Pancreas (tissue), 10 donors: ENCODE results near the gene AUNIP. TPM values are rescaled to one million over a fixed set of nuclear protein-coding genes. Genes with fewer than 3 reads are reported as not detected.
A peak's percentile ranks its signal among the peaks of the same experiment; 100 is the strongest.

Experiments
- ATAC-seq, 4 donors: fragments of 200-7000 bp; cut with Tn5 transposase; one replicate each; pipeline versions ENCODE4 v1.8.0 to v1.9.1; 2020; ENCODE audit warnings: mild to moderate bottlenecking in 4 of 4, moderate library complexity in 4 of 4
- DNase-seq, 6 donors: peaks; one replicate each; pipeline ENCODE4 v3.0.0-alpha.2; 2020
- FAIRE-seq: peaks from 2 replicates; lab custom pipeline; 2012; peaks lifted over from hg19 to GRCh38; lab: Jason Lieb, UNC
- H3K27ac ChIP-seq, 4 donors: fragments of 200-600 bp; sonication (generic); 1 replicate in 3 of 4; 2 replicates in 1 of 4; pipeline versions ENCODE4 v1.5.0 to v1.8.0; 2020
- H3K27me3 ChIP-seq, 4 donors: fragments of 200-600 bp; one replicate each; pipeline ENCODE4 v1.8.0; 2021
- H3K36me3 ChIP-seq, 3 donors: fragments of 200-600 bp; sonication (generic) in 1 of 3; one replicate each; pipeline versions ENCODE4 v1.5.0 to v1.8.0; 2020 to 2021
- H3K4me1 ChIP-seq, 3 donors: fragments of 200-600 bp; one replicate each; pipeline ENCODE4 v1.8.0; 2021
- H3K4me3 ChIP-seq, 4 donors: fragments of 200-600 bp; sonication (generic) in 2 of 4; one replicate each; pipeline versions ENCODE4 v1.5.0 to v1.8.0; 2020 to 2021
- H3K9me3 ChIP-seq, 4 donors: fragments of 200-600 bp; one replicate each; pipeline ENCODE4 v1.8.0; 2021
- WGBS, 2 donors: extraction: QIAGEN DNeasy Blood & Tissue Kit; methylation state at CpG; one replicate each; pipeline ENCODE4 v1.1.7; 2013; 5-methylcytosine and 5-hydroxymethylcytosine counted together
- intact Hi-C, 3 donors: fragments of 100-400 bp; cut with DNase I; formaldehyde crosslinking; loops; one replicate each; pipeline versions ENCODE4 v1.11.1 to v1.14.2; 2022
- polyA plus RNA-seq, 2 donors: library from polyadenylated mRNA; stranded (reverse); fragments of 200-250 nt; gene quantifications; one replicate each; pipeline ENCODE4 v1.2.3, GENCODE V29; 2013
- total RNA-seq, 6 donors: library from RNA; stranded (reverse); fragmentation: NEBNext Ultra II Directional in 4 of 6; extraction: Animal tissue kit (Norgen Biotek cat#: 25700) in 4 of 6; gene quantifications; one replicate each; pipeline versions ENCODE4 v1.2.1 to v1.2.4, GENCODE V29; 2021 to 2023
- TF ChIP-seq, protein P1 (sequence below), 4 donors: fragments of 200-600 bp; sonication (generic) in 3 of 4; IDR thresholded peaks; one replicate each; pipeline versions ENCODE4 v1.5.0 to v1.8.0; 2021; ENCODE audit warnings: antibody characterized with exemption in 4 of 4
- donor health status: healthy with polysubstance abuse.
- donor health status: DM: no; HTN: no; CAD: no; lungs with moderate emphysema.
- donor health status: DM: no; HTN: no; CAD: no.
- donor health status: control.
- donor health status: control.
- donor health status: Bipolar disorder and iron deficiency.
- donor health status: DM: yes; HTN: yes; CAD: no.
- donor health status: DM: no; HTN: no; CAD: no.
- donor health status: DM: no; HTN: no; CAD: no.
- donor health status: DM: yes; HTN: yes; CAD: no.

AUNIP gene
- total and polyA plus RNA-seq, 8 donors, result 0.19 to 0.37 (median 0.29) TPM; not detected in 4

DNA sequence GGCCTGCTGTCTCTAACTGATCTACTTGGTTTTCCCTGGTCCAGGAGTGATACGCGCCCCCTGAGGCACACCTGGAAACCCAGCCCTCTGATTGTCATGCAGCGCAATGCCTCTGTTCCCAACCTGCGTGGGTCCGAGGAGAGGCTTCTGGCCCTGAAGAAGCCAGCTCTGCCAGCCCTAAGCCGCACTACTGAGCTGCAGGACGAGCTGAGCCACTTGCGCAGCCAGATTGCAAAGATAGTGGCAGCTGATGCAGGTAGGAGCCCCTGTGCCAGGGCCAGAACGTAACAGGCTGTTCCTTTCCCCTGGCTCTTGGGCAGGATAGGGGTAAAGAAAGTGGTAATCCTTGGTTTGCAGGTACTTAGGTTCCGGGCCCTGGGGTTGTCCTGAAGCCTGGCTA, 32.7 kb downstream of the AUNIP start:
- intact Hi-C loops, result no loop called here
- WGBS, 2 donors, result 93% methylated on average over 10 of the region's 10 CpGs

DNA sequence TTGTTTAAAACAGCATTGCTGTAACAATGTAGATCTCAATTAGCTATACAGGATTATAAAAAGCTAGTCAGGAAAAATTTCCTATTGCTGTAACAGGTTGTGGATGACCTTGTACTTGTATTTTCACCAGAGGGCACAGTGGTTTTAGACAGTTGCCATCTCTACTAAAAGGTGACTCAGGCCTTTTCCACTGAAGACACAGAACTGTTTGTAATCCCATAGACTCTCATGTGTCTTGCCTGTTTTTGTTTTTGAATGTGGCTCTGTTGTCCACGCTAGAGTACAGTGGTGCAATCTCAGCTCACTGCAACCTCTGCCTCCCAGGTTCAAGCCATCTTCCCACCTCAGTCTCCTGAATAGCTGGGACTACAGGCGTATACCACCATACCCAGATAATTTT, 33.7 kb downstream of the AUNIP start:
- TF ChIP-seq, protein P1, sequence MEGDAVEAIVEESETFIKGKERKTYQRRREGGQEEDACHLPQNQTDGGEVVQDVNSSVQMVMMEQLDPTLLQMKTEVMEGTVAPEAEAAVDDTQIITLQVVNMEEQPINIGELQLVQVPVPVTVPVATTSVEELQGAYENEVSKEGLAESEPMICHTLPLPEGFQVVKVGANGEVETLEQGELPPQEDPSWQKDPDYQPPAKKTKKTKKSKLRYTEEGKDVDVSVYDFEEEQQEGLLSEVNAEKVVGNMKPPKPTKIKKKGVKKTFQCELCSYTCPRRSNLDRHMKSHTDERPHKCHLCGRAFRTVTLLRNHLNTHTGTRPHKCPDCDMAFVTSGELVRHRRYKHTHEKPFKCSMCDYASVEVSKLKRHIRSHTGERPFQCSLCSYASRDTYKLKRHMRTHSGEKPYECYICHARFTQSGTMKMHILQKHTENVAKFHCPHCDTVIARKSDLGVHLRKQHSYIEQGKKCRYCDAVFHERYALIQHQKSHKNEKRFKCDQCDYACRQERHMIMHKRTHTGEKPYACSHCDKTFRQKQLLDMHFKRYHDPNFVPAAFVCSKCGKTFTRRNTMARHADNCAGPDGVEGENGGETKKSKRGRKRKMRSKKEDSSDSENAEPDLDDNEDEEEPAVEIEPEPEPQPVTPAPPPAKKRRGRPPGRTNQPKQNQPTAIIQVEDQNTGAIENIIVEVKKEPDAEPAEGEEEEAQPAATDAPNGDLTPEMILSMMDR (IDR thresholded peaks at IDR 0.05), result no peak
- Histone ChIP-seq H3K27ac (no peak overlapping the region), H3K4me3 (no peak overlapping the region), H3K9me3 (no peaks in the 10 kb centered on the region), H3K4me1 (peaks cover 11 to 17% (median 16%) of the 10 kb centered on the region in 3 donors), H3K27me3 (no peaks in the 10 kb centered on the region), H3K36me3 (peaks cover 7 to 20% (median 18%) of the 10 kb centered on the region in 3 donors)
- WGBS, 2 donors, result 92 to 98% methylated on average over 2 of the region's 2 CpGs
- ATAC-seq, result peak in 1 of 4 donors; percentile 5
- intact Hi-C loops, result no loop called here
- DNase-seq, result no peak
- FAIRE-seq, result no peak

More for the DNA sequence above, 32.7 kb downstream of the AUNIP start:
- H3K27ac ChIP-seq, result no peak overlapping the region
- TF ChIP-seq, protein P1 (IDR thresholded peaks at IDR 0.05), result no peak
- peaks cover 7 to 27% (median 20%) of the 10 kb centered on the region in 3 donors for H3K36me3 ChIP-seq
- H3K4me3 ChIP-seq, result no peak overlapping the region
- ATAC-seq, result no peak
- H3K4me1 ChIP-seq, result peaks cover 3 to 13% (median 12%) of the 10 kb centered on the region in 3 donors
- H3K9me3 ChIP-seq, result no peaks in the 10 kb centered on the region
- no peak for FAIRE-seq
- DNase-seq, result no peak
- H3K27me3 ChIP-seq, result no peaks in the 10 kb centered on the region

DNA sequence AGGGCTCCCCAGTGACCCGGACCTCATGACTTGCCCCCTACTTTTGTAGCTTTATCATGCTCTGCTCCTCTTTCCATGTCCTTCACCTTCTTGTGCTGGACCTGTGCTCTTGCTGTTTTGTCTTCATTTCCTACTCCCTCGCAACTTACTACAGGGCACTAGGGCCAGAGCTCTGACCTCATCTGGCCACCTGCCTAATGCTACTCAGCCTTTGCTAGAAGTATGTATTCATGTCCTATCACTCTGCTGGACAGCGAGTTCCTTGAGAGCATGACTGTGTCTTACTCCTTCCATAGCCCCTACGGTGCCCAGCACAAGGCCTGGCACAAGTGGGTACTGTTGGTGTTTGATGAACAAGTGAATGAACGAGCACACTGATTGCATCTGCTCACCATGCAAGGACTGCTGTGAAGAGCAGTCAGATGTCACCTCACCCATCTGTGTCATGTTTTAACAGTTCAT, 37.6 kb downstream of the AUNIP start:
- Histone ChIP-seq H3K27me3 (no peaks in the 10 kb centered on the region), H3K4me3 (peak overlapping the region in 2 of 4 donors; percentile 74 to 97), H3K9me3 (no peaks in the 10 kb centered on the region), H3K4me1 (peaks cover 16 to 19% (median 18%) of the 10 kb centered on the region in 3 donors), H3K36me3 (peaks cover 2 to 3% (median 3%) of the 10 kb centered on the region in 3 donors), H3K27ac (peak overlapping the region in 1 of 4 donors; percentile 95)
- DNase-seq (peak in 2 of 6 donors; percentile 56 to 68), FAIRE-seq (no peak), ATAC-seq (peak; percentile 5 to 22 (median 14))
- 28% methylated on average over 5 of the region's 5 CpGs for WGBS, 2 donors
- TF ChIP-seq, protein P1 (IDR thresholded peaks at IDR 0.05), result no peak
- intact Hi-C loops, result no loop called here

DNA sequence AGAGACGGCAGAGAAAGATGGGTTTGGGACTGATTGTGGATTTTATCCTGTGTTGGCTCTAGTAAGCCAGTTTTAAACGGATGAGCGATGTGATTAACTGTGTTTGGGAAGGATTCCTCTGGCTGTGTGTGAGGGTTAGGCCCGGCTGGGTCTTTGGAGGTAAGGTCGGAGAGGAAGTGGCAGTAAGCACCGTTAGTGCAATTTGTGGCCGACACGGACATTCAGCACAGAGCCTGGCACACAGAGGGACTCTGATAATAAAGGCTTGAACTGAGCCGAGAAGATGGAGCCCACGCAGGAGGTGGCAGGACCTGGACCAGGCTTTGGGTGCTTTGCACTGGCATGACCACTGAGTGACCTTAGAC, 38.2 kb downstream of the AUNIP start:
- H3K36me3 ChIP-seq, result no peaks in the 10 kb centered on the region
- intact Hi-C loops, result no loop called here
- H3K27ac ChIP-seq, result peak overlapping the region in 2 of 4 donors; percentile 94 to 95
- H3K4me1 ChIP-seq, result peaks cover 16 to 19% (median 18%) of the 10 kb centered on the region in 3 donors
- ATAC-seq (no peak), FAIRE-seq (no peak), DNase-seq (no peak)
- H3K9me3 ChIP-seq, result no peaks in the 10 kb centered on the region
- WGBS, 2 donors, result 20 to 33% methylated on average over 10 of the region's 10 CpGs
- TF ChIP-seq, protein P1 (IDR thresholded peaks at IDR 0.05), result no peak
- H3K27me3 ChIP-seq, result no peaks in the 10 kb centered on the region
- H3K4me3 ChIP-seq, result peak overlapping the region; percentile 74 to 97 (median 86)
